Stomach smooth muscle (tissue), 2 donors: ENCODE measurements around the gene PDE4C.

Experiments
- H3K27ac ChIP-seq: one replicate; pipeline ENCODE4 v1.7.0; 2013; ENCODE audit warnings: mild to moderate bottlenecking, low read length, inconsistent platforms
- H3K27me3 ChIP-seq, 2 donors: one replicate each; pipeline ENCODE4 v1.7.0; 2013; ENCODE audit warnings: low read length in 2 of 2; ENCODE audit not compliant: insufficient read depth in 2 of 2, control insufficient read depth in 1 of 2
- H3K36me3 ChIP-seq, 2 donors: one replicate each; pipeline ENCODE4 v1.7.0; 2013; ENCODE audit warnings: low read length in 2 of 2; ENCODE audit not compliant: control insufficient read depth in 2 of 2, insufficient read depth in 2 of 2
- H3K4me1 ChIP-seq: one replicate; pipeline ENCODE4 v1.7.0; 2013; ENCODE audit warnings: low read length; ENCODE audit not compliant: control insufficient read depth, insufficient read depth
- H3K4me3 ChIP-seq, 2 donors: one replicate each; pipeline ENCODE4 v1.7.0; 2013; ENCODE audit warnings: low read length in 2 of 2
- H3K9ac ChIP-seq, 2 donors: one replicate each; pipeline ENCODE4 v1.7.0; 2013; ENCODE audit warnings: low read length in 2 of 2, mild to moderate bottlenecking in 1 of 2
- H3K9me3 ChIP-seq, 2 donors: one replicate each; pipeline ENCODE4 v1.7.0; 2013; ENCODE audit warnings: low read length in 2 of 2; ENCODE audit not compliant: control insufficient read depth in 2 of 2
- donor health status: healthy.
- donor health status: Pancreatic carcinoma.

Gene PDE4C

DNA sequence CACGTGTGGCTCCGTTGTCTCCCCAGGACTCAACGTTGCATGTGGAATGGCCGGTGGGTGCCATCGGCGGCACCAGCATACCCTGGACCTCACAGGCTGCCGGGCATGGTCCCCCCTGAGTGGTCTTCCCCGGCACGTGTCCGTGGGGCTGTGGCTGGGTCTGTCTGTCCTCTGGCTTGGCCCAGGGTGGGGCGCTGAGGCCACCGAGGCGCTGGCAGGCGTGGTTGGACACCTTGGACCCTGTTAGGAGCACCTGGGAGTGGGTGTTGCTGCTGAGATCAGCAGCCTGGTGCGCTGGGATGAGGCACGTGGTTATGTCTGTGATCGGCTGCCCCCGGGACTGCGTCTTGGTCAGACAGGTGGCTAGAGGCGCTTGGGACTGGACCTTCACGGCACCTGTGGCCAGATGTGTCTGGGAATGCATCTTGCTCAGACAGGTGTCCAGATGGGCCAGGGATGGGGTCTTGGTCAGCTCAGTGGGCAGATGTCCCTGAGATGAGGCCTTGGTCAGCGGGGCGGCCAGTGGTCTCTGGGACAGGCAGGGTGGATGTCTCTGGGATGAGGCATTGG lies 38.8 kb upstream of the PDE4C start:
- no peaks in the 10 kb centered on the region for H3K27me3 ChIP-seq
- no peak overlapping the region for H3K4me3 ChIP-seq
- H3K27ac ChIP-seq, result no peak overlapping the region
- no peaks in the 10 kb centered on the region for H3K4me1 ChIP-seq
- H3K9me3 ChIP-seq, result no peaks in the 10 kb centered on the region
- H3K36me3 ChIP-seq, result peaks cover 25 to 26% of the 10 kb centered on the region in 2 donors
- no peak overlapping the region for H3K9ac ChIP-seq

- Histone ChIP-seq H3K36me3 (peaks cover 25 to 26% of the 10 kb centered on the region in 2 donors), H3K27ac (no peak overlapping the region), H3K4me1 (no peaks in the 10 kb centered on the region), H3K9me3 (no peaks in the 10 kb centered on the region), H3K27me3 (no peaks in the 10 kb centered on the region), H3K9ac (no peak overlapping the region), H3K4me3 (no peak overlapping the region)
Observed at GRCh38 chr19:18264137-18264854, 38.1 kb upstream of the PDE4C start.

- H3K9me3 ChIP-seq, result no peaks in the 10 kb centered on the region
- H3K27ac ChIP-seq, result no peak overlapping the region
- H3K36me3 ChIP-seq, result peaks cover 25 to 26% of the 10 kb centered on the region in 2 donors
Observed at GRCh38 chr19:18263324-18264136, 37.3 kb upstream of the PDE4C start.

GRCh38 chr19:18262917-18263316 lies 36.7 kb upstream of the PDE4C start:
- Histone ChIP-seq H3K27me3 (no peaks in the 10 kb centered on the region), H3K9me3 (no peaks in the 10 kb centered on the region), H3K36me3 (peaks cover 21 to 26% of the 10 kb centered on the region in 2 donors), H3K27ac (no peak overlapping the region), H3K9ac (no peak overlapping the region), H3K4me1 (no peaks in the 10 kb centered on the region), H3K4me3 (no peak overlapping the region)

More at GRCh38 chr19:18263324-18264136, 37.3 kb upstream of the PDE4C start:
- Histone ChIP-seq H3K27me3 (no peaks in the 10 kb centered on the region), H3K4me3 (no peak overlapping the region), H3K4me1 (no peaks in the 10 kb centered on the region), H3K9ac (no peak overlapping the region)

DNA sequence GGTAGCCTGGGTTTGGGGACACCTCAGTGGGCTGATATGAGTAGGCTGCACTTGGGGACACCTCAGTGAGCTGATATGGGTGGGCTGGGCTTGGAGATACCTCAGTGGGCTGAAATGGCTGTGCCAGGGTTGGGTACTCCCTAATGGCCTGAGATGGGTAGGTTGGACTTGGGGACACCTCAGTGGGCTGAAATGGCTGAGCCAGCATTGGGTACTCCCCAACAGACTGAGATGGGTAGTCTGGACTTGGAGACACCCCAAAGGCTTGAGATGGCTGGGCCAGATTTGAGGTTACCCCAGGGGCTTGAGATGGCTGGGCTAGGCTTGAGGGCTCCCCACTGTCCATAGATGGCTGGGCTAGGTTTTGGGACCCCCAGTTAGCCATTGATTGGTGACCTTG lies 35.9 kb upstream of the PDE4C start:
- H3K36me3 ChIP-seq, result peaks cover 20 to 23% of the 10 kb centered on the region in 2 donors
- H3K9me3 ChIP-seq, result no peaks in the 10 kb centered on the region
- H3K4me3 ChIP-seq, result no peak overlapping the region

GRCh38 chr19:18261474-18261873 lies 35.2 kb upstream of the PDE4C start:
- no peaks in the 10 kb centered on the region for H3K4me1 ChIP-seq
- H3K36me3 ChIP-seq, result peaks cover 16% of the 10 kb centered on the region in 2 donors
- no peak overlapping the region for H3K27ac ChIP-seq
- H3K9me3 ChIP-seq, result no peaks in the 10 kb centered on the region
- H3K4me3 ChIP-seq, result no peak overlapping the region
- H3K9ac ChIP-seq, result no peak overlapping the region
- no peaks in the 10 kb centered on the region for H3K27me3 ChIP-seq

More for the DNA sequence above, 35.9 kb upstream of the PDE4C start:
- H3K27ac ChIP-seq, result no peak overlapping the region
- H3K4me1 ChIP-seq, result no peaks in the 10 kb centered on the region
- H3K9ac ChIP-seq, result no peak overlapping the region
- no peaks in the 10 kb centered on the region for H3K27me3 ChIP-seq

DNA sequence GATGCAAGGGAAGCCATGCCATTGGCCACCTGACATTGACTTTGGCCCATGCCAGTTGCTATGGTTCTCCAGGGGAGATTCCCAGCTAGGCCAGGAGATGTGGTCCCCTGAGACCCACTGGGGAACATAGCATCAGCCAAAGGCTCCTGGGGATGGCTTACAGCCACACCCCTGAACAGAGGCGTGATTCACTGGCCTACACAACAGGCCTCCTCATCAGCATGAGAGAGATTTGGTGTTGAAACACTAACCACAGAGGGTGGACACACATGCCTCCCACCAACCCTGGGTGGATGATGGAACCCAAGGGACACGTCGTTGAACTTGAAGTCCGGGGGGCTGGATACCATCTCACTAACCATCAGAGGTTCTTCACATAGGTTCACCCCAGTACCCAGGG lies 33.7 kb upstream of the PDE4C start:
- no peaks in the 10 kb centered on the region for H3K9me3 ChIP-seq
- no peak overlapping the region for H3K4me3 ChIP-seq
- no peaks in the 10 kb centered on the region for H3K4me1 ChIP-seq
- H3K9ac ChIP-seq, result no peak overlapping the region
- no peak overlapping the region for H3K27ac ChIP-seq
- H3K27me3 ChIP-seq, result peaks cover under 1 to 6% of the 10 kb centered on the region in 2 donors
- peaks cover 3 to 7% of the 10 kb centered on the region in 2 donors for H3K36me3 ChIP-seq

GRCh38 chr19:18257503-18258470 lies 31.5 kb upstream of the PDE4C start:
- Histone ChIP-seq H3K4me3 (no peak overlapping the region), H3K27me3 (peaks cover 6 to 7% of the 10 kb centered on the region in 2 donors), H3K27ac (no peak overlapping the region), H3K4me1 (no peaks in the 10 kb centered on the region), H3K9ac (no peak overlapping the region), H3K36me3 (peaks cover 0 to 2% of the 10 kb centered on the region in 2 donors), H3K9me3 (no peaks in the 10 kb centered on the region)

DNA sequence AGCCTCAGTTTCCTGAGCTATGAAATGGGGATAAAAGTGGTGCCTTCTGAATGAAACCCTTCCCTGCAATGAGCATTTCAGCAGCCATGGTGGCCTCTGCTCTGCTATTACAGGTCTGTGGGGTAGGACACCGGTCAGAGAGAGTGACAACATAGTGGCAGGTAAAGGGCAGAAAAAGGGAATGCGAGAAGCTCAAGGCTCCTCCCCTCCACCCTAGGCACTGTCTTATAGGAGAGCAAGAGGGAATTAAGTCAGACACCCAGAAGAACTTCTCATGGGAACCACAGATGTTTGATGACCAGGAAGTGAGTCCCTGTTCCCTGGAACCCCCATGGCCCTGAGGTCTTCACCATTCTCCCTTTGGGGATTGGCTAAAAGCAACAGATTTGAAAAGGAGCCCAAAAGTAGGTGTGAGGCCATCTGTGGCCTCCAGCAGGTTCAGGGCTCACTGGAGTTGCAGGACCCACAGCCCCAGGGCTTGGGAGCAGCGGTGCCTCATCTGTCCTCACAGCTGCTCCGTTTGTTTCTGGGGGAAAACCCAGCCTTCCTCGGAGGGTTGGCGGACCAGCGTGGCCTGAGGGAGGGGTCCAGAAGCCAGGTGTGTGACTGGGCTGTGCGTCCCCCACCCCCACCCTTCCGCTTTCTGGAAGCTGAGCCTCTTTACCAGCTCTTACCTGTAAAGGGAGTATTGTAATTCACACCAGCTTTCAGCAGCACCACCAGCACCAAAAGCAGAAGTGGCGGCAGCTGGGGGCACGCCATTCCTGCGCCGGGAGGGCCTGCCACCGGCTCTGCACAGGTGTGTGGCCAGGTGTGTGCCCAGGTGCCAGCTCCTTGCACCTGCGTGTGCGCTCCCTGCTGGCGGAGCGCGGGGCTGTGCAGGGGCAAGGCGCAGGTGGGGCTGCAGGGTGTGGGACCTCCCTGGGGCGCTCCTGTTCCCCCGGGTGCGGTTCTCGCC lies 28.6 kb upstream of the PDE4C start:
- Histone ChIP-seq H3K36me3 (peaks cover 0 to 2% of the 10 kb centered on the region in 2 donors), H3K9ac (no peak overlapping the region), H3K9me3 (no peaks in the 10 kb centered on the region), H3K4me1 (no peaks in the 10 kb centered on the region), H3K27me3 (peaks cover 7 to 10% of the 10 kb centered on the region in 2 donors), H3K4me3 (no peak overlapping the region), H3K27ac (no peak overlapping the region)
